Osteoblast (primary cell): ENCODE results near the gene PPEF1. TPM values are rescaled to one million over a fixed set of nuclear protein-coding genes. Genes with fewer than 3 reads are reported as not detected.

Experiments
- DNase-seq: peaks from one replicate; pipeline ENCODE4 v3.0.0; 2011; ENCODE audit warnings: low spot score, mixed read lengths; ENCODE audit not compliant: insufficient read length; ENCODE audit errors: missing footprints
- H2AFZ ChIP-seq: 2 replicates; pipeline ENCODE4 v1.6.0; 2011; ENCODE audit warnings: mild to moderate bottlenecking, low read length
- H3K27ac ChIP-seq: 2 replicates; pipeline ENCODE4 v1.5.1; 2011; ENCODE audit warnings: mild to moderate bottlenecking, low read depth, low read length, moderate library complexity
- H3K27me3 ChIP-seq: 2 replicates; pipeline ENCODE4 v1.6.0; 2012; ENCODE audit warnings: mild to moderate bottlenecking, control low read depth, inconsistent platforms, low read length, moderate library complexity; ENCODE audit not compliant: insufficient read depth
- H3K36me3 ChIP-seq: 2 replicates; pipeline ENCODE4 v1.5.1; 2011; ENCODE audit warnings: mild to moderate bottlenecking, low read length, control low read depth, moderate library complexity; ENCODE audit not compliant: insufficient read depth
- H3K4me1 ChIP-seq: 2 replicates; pipeline ENCODE4 v1.5.1; 2011; ENCODE audit warnings: mild to moderate bottlenecking, low read length, control low read depth, moderate library complexity; ENCODE audit not compliant: insufficient read depth
- H3K4me2 ChIP-seq: 2 replicates; pipeline ENCODE4 v1.6.0; 2011; ENCODE audit warnings: mild to moderate bottlenecking, low read length; ENCODE audit not compliant: insufficient read depth
- H3K4me3 ChIP-seq: fragments of 200-600 bp; sonication (generic); 3 replicates; pipeline ENCODE4 v1.5.1; 2012; ENCODE audit warnings: mild to moderate bottlenecking, low read length, inconsistent platforms; ENCODE audit not compliant: insufficient read depth
- H3K79me2 ChIP-seq: 2 replicates; pipeline ENCODE4 v1.6.0; 2012; ENCODE audit warnings: mild to moderate bottlenecking, low read length, control low read depth, inconsistent platforms; ENCODE audit not compliant: insufficient read depth
- H3K9me3 ChIP-seq: 2 replicates; pipeline ENCODE4 v1.5.1; 2011; ENCODE audit warnings: low read depth, low read length, control low read depth
- H4K20me1 ChIP-seq: 2 replicates; pipeline ENCODE4 v1.6.0; 2012; ENCODE audit warnings: mild to moderate bottlenecking, low read length, control low read depth; ENCODE audit not compliant: insufficient read depth
- CTCF ChIP-seq: IDR thresholded peaks from 2 replicates; pipeline ENCODE4 v1.5.1; 2011; ENCODE audit warnings: mild to moderate bottlenecking, low read depth, low read length, moderate library complexity; ENCODE audit errors: extremely low read depth
- total RNA-seq: library from RNA; depleted of rRNA; stranded (reverse); fragments of >200 nt; gene quantifications from 2 replicates; pipeline ENCODE4 v1.2.3, GENCODE V29; 2012

PPEF1 gene
- total RNA-seq, 1 donor = under 0.01 TPM

DNA sequence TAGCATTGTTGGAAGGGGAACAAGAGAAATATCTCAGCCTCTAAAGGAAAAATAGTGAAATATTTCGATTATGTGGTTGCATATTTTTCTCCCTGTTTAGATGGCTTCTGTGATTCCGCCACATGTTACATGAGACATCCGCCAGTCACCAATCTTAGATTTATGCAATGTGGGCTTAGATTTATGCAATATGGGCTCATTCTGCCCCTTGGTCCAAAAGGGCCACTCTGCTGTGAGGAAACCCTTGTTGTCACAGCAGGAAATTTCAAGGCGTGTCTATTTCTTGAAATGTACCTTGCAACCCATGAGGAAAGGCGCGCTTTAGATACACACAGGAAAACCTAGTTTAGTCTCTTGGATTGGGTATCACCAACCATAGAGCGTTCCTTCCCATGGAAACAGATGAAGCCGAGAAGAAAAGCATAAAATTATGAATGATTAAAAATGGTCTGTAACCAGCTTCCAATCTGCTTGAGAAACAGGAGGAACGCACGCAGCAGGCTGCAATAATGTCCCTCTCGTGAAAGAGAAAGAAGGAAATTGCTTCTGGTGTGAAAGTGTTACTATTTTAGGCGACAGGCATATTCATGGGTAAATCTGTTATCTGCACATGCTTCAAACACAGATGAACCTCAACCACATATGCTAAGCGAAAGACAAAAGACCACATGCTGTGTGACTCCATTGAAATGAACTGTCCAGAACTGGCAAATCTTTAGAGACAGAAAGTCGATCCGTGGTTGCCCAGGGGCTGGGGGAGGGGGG is 39.2 kb upstream of the PPEF1 start:
- Histone ChIP-seq H3K27me3 (no peaks in the 10 kb centered on the region), H3K4me3 (no peak overlapping the region), H3K79me2 (no peaks in the 10 kb centered on the region), H3K4me2 (no peak overlapping the region), H3K27ac (no peak overlapping the region), H2AFZ (no peak overlapping the region), H3K9me3 (no peaks in the 10 kb centered on the region), H3K36me3 (no peaks in the 10 kb centered on the region), H4K20me1 (no peaks in the 10 kb centered on the region), H3K4me1 (no peaks in the 10 kb centered on the region)
- DNase-seq = no peak
- TF ChIP-seq CTCF = no peak

- no peaks in the 10 kb centered on the region for H3K36me3 ChIP-seq
- no peaks in the 10 kb centered on the region for H3K9me3 ChIP-seq
- no peak within 1 kb of the TSS for H3K4me2 ChIP-seq
- H3K27me3 ChIP-seq = no peaks in the 10 kb centered on the region
- H3K79me2 ChIP-seq = no peaks in the 10 kb centered on the region
- H2AFZ ChIP-seq = no peak within 1 kb of the TSS
- no peak within 1 kb of the TSS for H3K4me3 ChIP-seq
- H3K4me1 ChIP-seq = peaks cover 3% of the 10 kb centered on the region
- no peaks in the 10 kb centered on the region for H4K20me1 ChIP-seq
- H3K27ac ChIP-seq = no peak within 1 kb of the TSS
- DNase-seq = no peak
- no peak for TF ChIP-seq CTCF
These were observed 35.4 kb upstream of the PPEF1 start, which contains the start of gene RS1 for GRCh38 chrX:18672008-18672407. RS1 (minus strand) TSS chrX:18672108; CDS start chrX:18672068, 40 bp downstream.

DNA sequence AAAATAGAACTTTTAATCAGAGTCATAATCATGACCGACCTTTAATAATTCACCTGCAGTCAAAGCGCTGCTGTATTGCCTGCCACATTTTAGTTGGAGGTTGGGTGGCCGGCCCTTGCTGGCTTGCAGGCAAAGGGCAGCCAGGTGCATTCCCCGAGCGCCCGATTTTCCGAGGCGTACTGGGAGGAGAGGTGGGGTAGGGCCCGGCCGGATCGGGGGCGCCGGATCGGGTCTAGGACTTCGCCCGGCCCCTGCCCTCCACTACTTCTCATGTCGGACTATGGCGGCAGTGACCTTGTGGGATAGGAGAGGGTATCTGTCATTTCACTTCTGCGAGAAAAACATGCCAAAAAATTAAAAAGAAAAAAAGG is 33.0 kb upstream of the PPEF1 start:
- TF ChIP-seq CTCF = no peak
- Histone ChIP-seq H3K27me3 (no peaks in the 10 kb centered on the region), H2AFZ (peak overlapping the region; percentile 76), H3K4me1 (peaks cover 3% of the 10 kb centered on the region), H3K9me3 (no peaks in the 10 kb centered on the region), H3K4me2 (peak overlapping the region; percentile 79), H4K20me1 (no peaks in the 10 kb centered on the region), H3K4me3 (peak overlapping the region; percentile 76), H3K36me3 (no peaks in the 10 kb centered on the region), H3K79me2 (no peaks in the 10 kb centered on the region), H3K27ac (no peak overlapping the region)
- DNase-seq = no peak

- Histone ChIP-seq H4K20me1 (no peaks in the 10 kb centered on the region), H3K4me3 (peak overlapping the region; percentile 76), H3K4me1 (peaks cover 3% of the 10 kb centered on the region), H3K27ac (peak overlapping the region; percentile 28), H3K36me3 (no peaks in the 10 kb centered on the region), H3K9me3 (no peaks in the 10 kb centered on the region), H3K4me2 (peak overlapping the region; percentile 79), H2AFZ (peak overlapping the region; percentile 91), H3K27me3 (no peaks in the 10 kb centered on the region), H3K79me2 (no peaks in the 10 kb centered on the region)
- DNase-seq = peak; percentile 92
- no peak for TF ChIP-seq CTCF
These were observed 32.4 kb upstream of the PPEF1 start for GRCh38 chrX:18674788-18675735.
